IPS-NIHi7 (cell line): ENCODE data around the gene LTBP2.

Source experiments
- DNase-seq: peaks from one replicate; pipeline ENCODE4 v3.0.0; 2012; ENCODE audit warnings: mixed read lengths; ENCODE audit errors: extremely low spot score

Gene LTBP2

GRCh38 chr14:74591394-74591793 lies 20.6 kb downstream of the LTBP2 start:
- no peak for DNase-seq

GRCh38 chr14:74589291-74589879 lies 22.7 kb downstream of the LTBP2 start:
- DNase-seq = no peak

- DNase-seq = no peak
These were observed 24.7 kb downstream of the LTBP2 start for GRCh38 chr14:74587363-74587707.

DNA sequence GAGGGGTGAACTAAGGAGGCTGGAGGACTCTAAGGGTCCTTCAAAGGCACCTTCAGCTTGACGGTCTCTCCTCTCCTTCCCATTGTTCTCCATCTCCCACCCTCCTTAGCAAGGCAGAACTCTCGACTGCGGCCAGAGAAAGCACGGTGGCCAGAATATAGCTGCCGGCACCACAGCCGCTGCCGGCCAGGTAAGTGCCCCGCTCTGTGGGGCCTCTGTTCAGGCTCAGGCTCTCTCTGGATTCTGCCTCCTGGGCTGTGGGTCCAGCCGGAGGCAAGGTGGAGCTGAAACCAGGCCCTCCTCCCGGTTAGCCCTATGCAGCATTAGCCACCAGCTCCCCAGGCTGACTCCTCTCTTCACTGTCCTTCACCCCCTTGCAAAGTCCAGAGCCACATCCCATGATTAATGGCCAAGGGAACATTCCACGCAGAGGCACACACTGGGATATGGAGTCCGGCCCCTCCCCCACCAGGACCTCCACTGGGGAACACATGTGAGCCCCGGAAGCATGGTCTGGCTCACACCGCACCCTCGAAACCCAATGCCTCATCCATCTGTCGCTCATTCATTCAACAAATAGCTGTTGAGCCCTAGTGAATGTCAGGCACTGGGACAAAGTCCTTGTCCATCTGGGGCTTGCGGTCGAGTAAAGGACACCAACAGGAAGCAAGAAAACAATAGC lies 25.2 kb downstream of the LTBP2 start:
- no peak for DNase-seq

DNA sequence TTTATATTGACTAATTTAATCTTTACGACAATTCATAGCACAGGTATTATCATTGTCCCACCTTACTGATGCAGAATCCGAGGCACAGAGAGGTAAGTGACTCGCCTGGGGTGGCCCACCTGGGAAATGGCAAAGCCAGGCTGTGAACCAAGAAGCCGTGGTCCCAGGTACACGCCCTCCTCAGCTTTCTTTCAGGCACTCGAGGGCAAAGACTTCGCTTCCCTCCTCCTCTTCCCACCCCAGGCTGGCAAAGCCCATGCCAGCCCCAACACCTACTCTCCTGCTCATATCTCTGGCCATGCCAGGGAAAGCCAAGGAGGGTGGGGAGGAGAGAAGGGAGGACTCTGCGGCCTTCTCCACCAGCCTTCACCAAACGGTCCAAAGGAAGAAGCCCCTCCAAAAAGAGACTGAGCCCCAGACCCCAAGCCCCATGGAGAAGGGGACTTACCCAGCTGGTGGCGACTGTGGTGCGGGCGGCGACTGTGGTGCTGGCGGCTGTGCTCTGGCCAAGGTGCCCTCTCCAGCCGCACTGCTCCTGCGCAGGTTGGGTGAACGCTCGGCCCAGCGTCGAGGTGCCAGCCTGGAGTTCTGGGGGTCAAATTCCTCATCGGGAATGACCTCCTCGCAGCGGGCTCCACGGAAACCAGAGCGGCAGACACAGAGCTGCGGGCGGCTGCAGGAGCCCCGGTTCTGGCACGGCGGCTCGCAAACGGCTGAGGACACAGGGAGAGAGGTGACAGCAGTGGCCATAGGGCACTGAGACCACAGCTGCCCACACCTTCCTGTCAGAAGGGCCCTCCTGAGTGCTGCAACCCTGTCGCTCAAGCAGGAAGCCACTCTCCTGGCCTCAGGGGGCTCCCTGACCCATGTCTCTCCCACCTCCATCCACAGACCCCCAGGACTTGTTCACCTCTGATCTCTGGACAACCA lies 26.4 kb downstream of the LTBP2 start:
- DNase-seq = no peak

- no peak for DNase-seq
These were observed 27.1 kb downstream of the LTBP2 start for GRCh38 chr14:74584951-74585350.

GRCh38 chr14:74583689-74584434 lies 28.2 kb downstream of the LTBP2 start:
- DNase-seq = peak; percentile 46

- DNase-seq = no peak
These were observed 29.0 kb downstream of the LTBP2 start for GRCh38 chr14:74582910-74583581.

GRCh38 chr14:74580275-74580672 lies 31.8 kb downstream of the LTBP2 start:
- DNase-seq = no peak

DNA sequence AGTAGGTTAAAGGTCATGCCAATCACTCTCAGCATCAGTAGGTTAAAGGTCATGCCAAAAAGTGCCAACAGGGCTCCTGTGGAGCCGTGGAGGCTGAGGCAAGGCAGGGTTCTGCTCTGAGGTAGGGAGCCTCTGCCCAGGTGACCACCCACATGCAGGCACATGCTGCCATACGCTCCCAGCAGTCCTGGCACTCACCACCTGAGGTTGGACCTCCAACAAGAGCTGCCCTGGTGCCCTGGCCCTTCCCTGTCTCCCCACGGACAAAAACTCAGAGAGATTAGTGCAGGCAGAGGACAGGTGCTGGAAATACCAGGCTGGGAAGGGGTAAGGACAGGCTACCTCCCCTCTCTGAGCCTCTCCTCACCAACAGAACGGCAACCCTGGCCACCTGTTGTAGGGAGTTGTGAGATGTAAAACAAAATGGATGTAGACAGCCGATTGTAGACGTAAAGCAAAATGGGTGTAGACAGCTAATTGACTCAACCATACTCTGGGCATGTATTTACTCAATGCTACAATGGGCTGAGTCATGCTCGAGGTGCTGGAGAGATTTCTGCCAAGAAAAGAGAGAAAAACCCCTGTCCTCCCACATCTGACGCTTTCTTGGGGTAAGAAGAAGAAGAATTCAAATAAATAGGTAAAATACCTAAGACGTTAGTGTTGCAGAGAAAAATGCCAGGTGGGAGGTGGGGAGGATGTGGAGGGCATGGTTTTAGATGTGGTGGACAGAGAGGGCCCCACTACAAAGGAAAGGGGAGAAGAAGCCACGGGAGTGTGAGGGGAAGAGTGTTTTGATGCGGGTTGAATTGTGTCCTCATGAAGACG lies 32.4 kb downstream of the LTBP2 start:
- no peak for DNase-seq

- DNase-seq = no peak
These were observed 33.6 kb downstream of the LTBP2 start for GRCh38 chr14:74578479-74578878.

- no peak for DNase-seq
These were observed 34.1 kb downstream of the LTBP2 start for GRCh38 chr14:74577948-74578275.

GRCh38 chr14:74577247-74577947 lies 34.6 kb downstream of the LTBP2 start:
- no peak for DNase-seq

GRCh38 chr14:74575936-74576335 lies 36.1 kb downstream of the LTBP2 start:
- no peak for DNase-seq

DNA sequence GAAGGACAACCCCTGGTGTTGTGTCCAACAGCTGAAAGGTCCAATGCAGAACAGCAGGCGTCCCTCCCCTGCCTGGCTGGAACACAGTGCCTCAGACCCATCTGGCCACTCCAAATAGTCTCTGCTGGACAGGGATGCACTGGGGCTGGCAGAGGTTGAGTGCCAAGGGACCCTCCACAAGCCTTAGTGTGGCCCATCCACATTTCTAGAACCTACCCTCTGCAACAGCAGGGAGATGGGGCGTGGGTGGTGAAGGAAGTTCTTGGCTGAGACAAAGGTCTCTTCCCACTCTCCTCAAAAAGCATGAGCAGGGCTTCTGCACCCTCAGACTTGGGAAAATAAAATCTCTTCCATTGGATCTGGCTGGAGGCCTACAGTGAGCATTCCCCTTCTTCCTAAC lies 36.5 kb downstream of the LTBP2 start:
- DNase-seq = no peak

DNA sequence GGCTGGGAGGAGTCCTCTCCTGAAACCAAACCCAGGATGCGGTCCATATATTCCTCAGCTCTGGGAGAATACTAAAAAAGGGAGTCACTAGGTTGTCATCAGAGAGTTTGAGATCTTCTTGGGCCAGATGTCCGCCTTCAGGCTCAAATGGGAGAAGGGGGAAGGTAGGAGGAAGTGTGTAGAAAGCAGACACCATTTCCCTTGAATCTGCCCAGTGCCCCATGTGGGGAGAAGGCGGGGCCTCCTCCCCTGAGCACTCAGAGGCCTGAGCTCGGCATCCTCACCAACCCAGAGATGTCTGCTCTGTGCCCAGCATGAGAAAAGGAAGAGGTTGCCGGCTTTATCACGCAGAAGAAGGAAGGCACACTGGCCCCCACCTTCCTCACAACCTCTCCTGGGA lies 37.3 kb downstream of the LTBP2 start:
- no peak for DNase-seq

DNA sequence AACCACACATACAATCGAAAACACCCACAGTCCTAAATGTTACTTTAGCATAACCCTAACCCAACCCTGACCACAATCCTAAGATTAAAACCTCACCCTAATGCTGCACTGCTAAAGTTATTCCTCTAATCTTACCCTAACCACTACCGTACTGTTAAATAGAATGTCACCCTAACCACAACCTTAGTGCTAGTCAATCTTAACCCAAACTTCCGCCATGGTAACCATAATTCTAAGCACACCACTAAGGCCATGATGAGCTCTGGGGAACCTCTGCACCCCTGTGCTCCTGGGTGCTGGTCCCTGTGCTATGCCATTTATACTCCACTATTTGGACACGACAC lies 38.0 kb downstream of the LTBP2 start:
- no peak for DNase-seq

GRCh38 chr14:74573421-74574089 lies 38.5 kb downstream of the LTBP2 start:
- DNase-seq = peak; percentile 81

DNA sequence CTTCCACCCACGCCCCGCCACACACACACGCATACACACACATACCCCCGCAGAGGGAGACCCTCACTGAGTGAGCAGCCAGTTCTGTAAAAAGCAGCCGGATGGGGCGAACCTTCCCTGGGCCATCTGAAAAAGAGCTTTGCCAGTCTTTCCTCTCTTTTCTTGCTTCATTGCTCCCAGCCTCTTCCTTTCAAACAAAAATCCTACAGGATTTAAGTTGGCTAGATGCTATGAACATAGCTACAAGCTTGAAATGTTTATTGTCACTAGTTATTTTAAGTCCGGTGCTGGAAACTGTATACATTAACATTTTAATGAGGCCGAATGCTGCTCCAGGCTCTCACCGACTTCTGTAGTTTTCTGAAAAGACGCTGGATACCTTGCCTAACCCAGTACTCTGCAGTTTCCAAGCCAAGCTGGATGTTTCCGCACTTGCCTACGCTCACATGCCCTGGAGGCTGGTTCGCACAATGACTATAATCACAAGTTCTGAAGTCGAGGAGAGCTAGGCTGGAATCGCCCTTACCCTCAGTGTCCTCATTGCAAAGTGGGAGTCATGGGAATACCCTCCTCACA lies 39.2 kb downstream of the LTBP2 start:
- no peak for DNase-seq
